ENCODE measurements around the gene B3GNT9.

Gene B3GNT9

GRCh38 chr16:67163164-67163998, 12.6 kb upstream of the B3GNT9 start:
- TF ChIP-seq, protein P1, sequence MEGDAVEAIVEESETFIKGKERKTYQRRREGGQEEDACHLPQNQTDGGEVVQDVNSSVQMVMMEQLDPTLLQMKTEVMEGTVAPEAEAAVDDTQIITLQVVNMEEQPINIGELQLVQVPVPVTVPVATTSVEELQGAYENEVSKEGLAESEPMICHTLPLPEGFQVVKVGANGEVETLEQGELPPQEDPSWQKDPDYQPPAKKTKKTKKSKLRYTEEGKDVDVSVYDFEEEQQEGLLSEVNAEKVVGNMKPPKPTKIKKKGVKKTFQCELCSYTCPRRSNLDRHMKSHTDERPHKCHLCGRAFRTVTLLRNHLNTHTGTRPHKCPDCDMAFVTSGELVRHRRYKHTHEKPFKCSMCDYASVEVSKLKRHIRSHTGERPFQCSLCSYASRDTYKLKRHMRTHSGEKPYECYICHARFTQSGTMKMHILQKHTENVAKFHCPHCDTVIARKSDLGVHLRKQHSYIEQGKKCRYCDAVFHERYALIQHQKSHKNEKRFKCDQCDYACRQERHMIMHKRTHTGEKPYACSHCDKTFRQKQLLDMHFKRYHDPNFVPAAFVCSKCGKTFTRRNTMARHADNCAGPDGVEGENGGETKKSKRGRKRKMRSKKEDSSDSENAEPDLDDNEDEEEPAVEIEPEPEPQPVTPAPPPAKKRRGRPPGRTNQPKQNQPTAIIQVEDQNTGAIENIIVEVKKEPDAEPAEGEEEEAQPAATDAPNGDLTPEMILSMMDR (IDR thresholded peaks at IDR 0.05; ENCODE audit: low read depth, low read length), result no peak
- peak overlapping the region; percentile 48 for H3K4me3 ChIP-seq (ENCODE audit: low read depth, low read length)

GRCh38 chr16:67162506-67163163, 11.8 kb upstream of the B3GNT9 start:
- TF ChIP-seq, protein P1 (IDR thresholded peaks at IDR 0.05; ENCODE audit: low read depth, low read length), result no peak
- no peak overlapping the region for H3K4me3 ChIP-seq (ENCODE audit: low read depth, low read length)

DNA sequence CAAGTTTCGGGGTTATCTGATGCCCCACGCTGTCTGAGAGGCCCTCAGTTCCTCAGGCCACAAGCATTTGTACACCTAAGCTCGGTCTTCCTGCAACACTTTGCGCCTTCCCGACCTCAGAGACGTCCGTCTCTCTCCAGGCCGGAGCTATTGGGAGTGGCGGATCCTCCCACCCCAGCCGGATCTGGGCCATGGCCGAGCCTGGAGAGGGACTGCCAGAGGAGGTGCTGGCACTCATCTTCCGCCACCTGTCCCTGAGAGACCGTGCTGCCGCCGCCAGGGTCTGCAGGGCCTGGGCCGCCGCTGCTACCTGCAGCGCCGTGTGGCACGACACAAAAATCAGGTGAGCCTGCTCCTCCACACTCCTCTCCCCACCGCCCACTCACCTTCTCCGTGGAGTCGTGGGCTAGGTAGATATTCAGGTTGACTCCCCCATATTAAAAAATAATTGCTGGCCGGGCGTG, 10.8 kb upstream of the B3GNT9 start:
- no peak overlapping the region; the same call in 1 of the 2 replicates for H3K4me3 ChIP-seq (ENCODE audit: low read depth, low read length)
- TF ChIP-seq, protein P1 (IDR thresholded peaks at IDR 0.05; ENCODE audit: low read depth, low read length), result no peak

- TF ChIP-seq, protein P1 (IDR thresholded peaks at IDR 0.05; ENCODE audit: low read depth, low read length), result no peak
- H3K4me3 ChIP-seq (ENCODE audit: low read depth, low read length), result peak overlapping the region; percentile 95
These were observed 8.1 kb upstream of the B3GNT9 start for GRCh38 chr16:67158637-67159600.

- TF ChIP-seq, protein P1 (IDR thresholded peaks at IDR 0.05; ENCODE audit: low read depth, low read length), result no peak
- H3K4me3 ChIP-seq (ENCODE audit: low read depth, low read length), result no peak overlapping the region
These were observed 7.3 kb upstream of the B3GNT9 start for GRCh38 chr16:67157892-67158635.

DNA sequence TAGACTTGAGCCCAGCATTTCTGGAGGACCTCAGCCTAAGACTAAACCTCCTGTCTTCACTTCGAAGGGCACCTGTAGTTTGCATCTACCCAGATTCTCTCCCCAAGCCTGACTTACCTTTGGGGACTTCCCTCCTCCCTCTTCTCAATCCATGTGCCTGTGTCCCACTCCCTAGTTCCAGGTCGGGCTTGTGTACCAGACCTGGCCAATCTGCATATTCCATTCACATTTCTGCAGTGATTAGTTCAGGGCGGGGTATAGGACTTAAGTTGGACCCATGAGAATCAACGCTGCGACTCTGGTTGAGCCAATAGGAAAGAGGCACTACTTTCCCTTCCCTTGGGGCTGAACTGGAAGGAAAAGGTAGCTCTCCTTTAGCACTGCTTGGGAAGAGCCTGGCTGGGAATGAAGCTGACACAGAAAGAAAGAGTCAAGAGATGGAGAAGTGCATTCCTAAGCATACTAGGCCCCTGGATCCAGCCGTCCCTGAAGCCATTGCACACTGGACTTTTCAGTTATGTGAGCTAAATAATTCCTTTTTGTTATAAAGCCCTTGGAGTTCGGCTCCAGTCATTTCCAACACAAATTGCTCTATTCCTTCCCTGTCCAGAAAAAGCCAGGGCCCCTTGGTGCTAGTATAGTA, 6.4 kb upstream of the B3GNT9 start:
- no peak overlapping the region for H3K4me3 ChIP-seq (ENCODE audit: low read depth, low read length)
- TF ChIP-seq, protein P1 (IDR thresholded peaks at IDR 0.05; ENCODE audit: low read depth, low read length), result no peak

All from WI38 (cell line).